Measurements from ENCODE around the gene C5orf34. TPM values are rescaled to one million over a fixed set of nuclear protein-coding genes. Genes with fewer than 3 reads are reported as not detected.

The C5orf34 gene
- total RNA-seq, 2 donors from 2014 or later: 1.5 to 4.5 TPM

GRCh38 chr5:43498581-43498980 is 16.4 kb downstream of the C5orf34 start:
- H3K4me1 ChIP-seq (replicated peaks): no peaks in the 10 kb centered on the region
- H3K27me3 ChIP-seq (replicated peaks; ENCODE audit: insufficient read depth): no peaks in the 10 kb centered on the region
- H3K4me3 ChIP-seq: no peak overlapping the region
- 90% methylated on average over 2 of the region's 2 CpGs for WGBS
- intact Hi-C loops (cut with DNase I): no loop called here
- no peak overlapping the region for H3K27ac ChIP-seq
- TF ChIP-seq POLR2AphosphoS5 (IDR thresholded peaks at IDR 0.05) (no peak), CTCF (IDR thresholded peaks at IDR 0.05) (no peak), POLR2A (IDR thresholded peaks at IDR 0.05) (no peak)
- no peak for DNase-seq (ENCODE audit: low spot score)
- H3K9me3 ChIP-seq: no peaks in the 10 kb centered on the region
- H3K36me3 ChIP-seq: no peaks in the 10 kb centered on the region

- TF ChIP-seq POLR2A (IDR thresholded peaks at IDR 0.05) (no peak), CTCF (IDR thresholded peaks at IDR 0.05) (no peak), POLR2AphosphoS5 (IDR thresholded peaks at IDR 0.05) (no peak)
Observed at GRCh38 chr5:43497311-43498104, 17.4 kb downstream of the C5orf34 start.

GRCh38 chr5:43491326-43491725 is 23.6 kb downstream of the C5orf34 start:
- Histone ChIP-seq H3K27me3 (replicated peaks; ENCODE audit: insufficient read depth) (no peaks in the 10 kb centered on the region), H3K9me3 (no peaks in the 10 kb centered on the region), H3K4me1 (replicated peaks) (no peaks in the 10 kb centered on the region), H3K4me3 (no peak overlapping the region), H3K27ac (no peak overlapping the region), H3K36me3 (no peaks in the 10 kb centered on the region)
- DNase-seq (ENCODE audit: low spot score): no peak
- whole genome bisulfite sequencing: 92% methylated on average over 1 of the region's 1 CpG
- TF ChIP-seq POLR2AphosphoS5 (IDR thresholded peaks at IDR 0.05): no peak
- TF ChIP-seq CTCF (IDR thresholded peaks at IDR 0.05): no peak
- no peak for TF ChIP-seq POLR2A (IDR thresholded peaks at IDR 0.05)
- intact Hi-C loops (cut with DNase I): no loop called here

More at GRCh38 chr5:43497311-43498104, 17.4 kb downstream of the C5orf34 start:
- Histone ChIP-seq H3K9me3 (no peaks in the 10 kb centered on the region), H3K27me3 (replicated peaks; ENCODE audit: insufficient read depth) (no peaks in the 10 kb centered on the region), H3K27ac (no peak overlapping the region), H3K4me1 (replicated peaks) (no peaks in the 10 kb centered on the region), H3K36me3 (no peaks in the 10 kb centered on the region), H3K4me3 (no peak overlapping the region)
- no peak for DNase-seq (ENCODE audit: low spot score)
- 90% methylated on average over 5 of the region's 5 CpGs for WGBS
- intact Hi-C loops (cut with DNase I): no loop called here

- intact Hi-C loops (cut with DNase I): loop anchor here (10.0 kb wide), 1 partner anchor 92 kb away; no protein-coding TSS in a partner anchor
- DNase-seq (ENCODE audit: low spot score): no peak
- H3K4me3 ChIP-seq: no peak overlapping the region
- no peaks in the 10 kb centered on the region for H3K9me3 ChIP-seq
- no peaks in the 10 kb centered on the region for H3K27me3 ChIP-seq (replicated peaks; ENCODE audit: insufficient read depth)
- TF ChIP-seq CTCF (IDR thresholded peaks at IDR 0.05) (no peak), POLR2AphosphoS5 (IDR thresholded peaks at IDR 0.05) (no peak), POLR2A (IDR thresholded peaks at IDR 0.05) (no peak)
- H3K4me1 ChIP-seq (replicated peaks): no peaks in the 10 kb centered on the region
- no peaks in the 10 kb centered on the region for H3K36me3 ChIP-seq
- no peak overlapping the region for H3K27ac ChIP-seq
- WGBS: 93% methylated on average over 3 of the region's 3 CpGs
Observed at GRCh38 chr5:43486353-43486752, 28.6 kb downstream of the C5orf34 start.

- Histone ChIP-seq H3K4me1 (replicated peaks) (no peaks in the 10 kb centered on the region), H3K27me3 (replicated peaks; ENCODE audit: insufficient read depth) (no peaks in the 10 kb centered on the region), H3K27ac (no peak overlapping the region), H3K9me3 (no peaks in the 10 kb centered on the region), H3K4me3 (no peak overlapping the region), H3K36me3 (no peaks in the 10 kb centered on the region)
- no peak for DNase-seq (ENCODE audit: low spot score)
- intact Hi-C loops (cut with DNase I): loop anchor here (10.0 kb wide), 1 partner anchor 91 kb away; no protein-coding TSS in a partner anchor
- TF ChIP-seq POLR2A (IDR thresholded peaks at IDR 0.05) (no peak), POLR2AphosphoS5 (IDR thresholded peaks at IDR 0.05) (no peak)
- WGBS: 92% methylated on average over 2 of the region's 2 CpGs
Observed at GRCh38 chr5:43485406-43485805, 29.5 kb downstream of the C5orf34 start.

All from prostate gland (tissue), 2 donors.